ENCODE data around the gene PPP2R5C.

GRCh38 chr14:101797856-101798255, 36.3 kb downstream of the PPP2R5C start:
- TF ChIP-seq POLR2AphosphoS5 (IDR thresholded peaks at IDR 0.05; ENCODE audit: borderline replicate concordance, low read depth, low read length) (no peak), EZH2 (IDR thresholded peaks at IDR 0.05) (no peak)

Measured in SK-N-MC (cell line).